Activated T-helper 1 cell treated with anti-CD3 and anti-CD28 coated beads, Interleukin-12 subunit alpha, Interleukin-12 subunit beta, Interleukin-2, Interleukin-4 antibody, amounts not matched to agents 30 ng/mL and 10 ng/mL and 1 ng/mL, durations not matched to agents 14 hours and 24 hours and 36 hours (primary cell): Measurements from ENCODE around the gene IMMP2L. TPM values are rescaled to one million over a fixed set of nuclear protein-coding genes. Genes with fewer than 3 reads are reported as not detected.

Experiments used
- DNase-seq: peaks from one replicate; pipeline ENCODE4 v3.0.0; 2021; ENCODE audit warnings: low spot score
- H3K27ac Mint-ChIP-seq: one replicate; pipeline ENCODE4 v1.8.0; 2021; ENCODE audit warnings: mild to moderate bottlenecking, mixed read lengths
- H3K27me3 Mint-ChIP-seq: one replicate; pipeline ENCODE4 v1.8.0; 2022; ENCODE audit warnings: mild to moderate bottlenecking, moderate library complexity, mixed read lengths; ENCODE audit not compliant: insufficient read depth
- H3K36me3 Mint-ChIP-seq: one replicate; pipeline ENCODE4 v1.8.0; 2021; ENCODE audit warnings: low read depth, mixed read lengths
- H3K4me1 Mint-ChIP-seq: one replicate; pipeline ENCODE4 v1.8.0; 2021; ENCODE audit warnings: low read depth, mixed read lengths
- H3K4me3 Mint-ChIP-seq: one replicate; pipeline ENCODE4 v1.8.0; 2021; ENCODE audit warnings: mild to moderate bottlenecking, moderate library complexity, mixed read lengths
- H3K9me3 Mint-ChIP-seq: one replicate; pipeline ENCODE4 v1.8.0; 2021; ENCODE audit warnings: mixed read lengths
- intact Hi-C: fragments of 100-400 bp; cut with micrococcal nuclease; formaldehyde crosslinking; loops from one replicate; pipeline ENCODE4 v1.15.1; 2024
- total RNA-seq: library from RNA; stranded (reverse); gene quantifications from 2 replicates; pipeline ENCODE4 v1.2.3, GENCODE V29; 2022

The IMMP2L gene
- total RNA-seq, 1 donor from 2014 or later = 11.3 TPM

DNA sequence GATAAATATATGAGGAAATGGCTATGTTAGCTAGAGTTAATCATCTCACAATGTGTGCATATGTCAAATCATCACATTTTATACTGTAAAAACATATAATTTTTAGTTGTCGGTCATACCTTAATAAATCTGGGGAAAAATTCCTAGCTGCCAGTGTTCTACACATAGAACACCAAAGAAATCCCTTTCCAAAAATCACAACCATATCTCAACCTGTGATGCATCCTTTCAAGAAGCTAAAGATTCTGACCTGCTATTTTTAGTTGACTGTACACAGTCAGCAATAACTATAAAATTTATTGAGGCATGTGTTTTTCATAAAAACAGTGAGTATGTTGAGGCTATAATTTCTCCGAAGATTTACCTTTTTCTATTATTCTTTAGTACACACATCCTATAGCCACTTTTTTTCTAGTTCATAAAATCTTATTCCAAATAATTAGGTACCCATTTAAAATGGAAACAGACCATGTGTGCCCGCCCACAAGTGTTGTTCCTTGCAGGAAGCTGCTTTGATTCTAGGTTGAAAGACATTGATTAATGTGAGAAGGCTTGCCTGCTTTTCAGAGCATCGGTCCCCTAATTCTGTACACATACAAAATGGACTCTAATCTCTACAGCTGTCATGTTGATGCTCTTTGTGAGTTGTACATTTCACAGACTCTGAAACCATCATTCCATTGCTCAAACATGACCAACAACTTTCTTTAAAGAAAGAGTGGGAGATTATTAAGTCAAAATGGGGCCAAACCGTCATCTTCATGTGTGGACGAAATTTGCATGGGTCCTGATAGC is 588.9 kb downstream of the IMMP2L start:
- peaks cover 37% of the 10 kb centered on the region for H3K4me1 Mint-ChIP-seq
- no peak overlapping the region for H3K27ac Mint-ChIP-seq
- no peaks in the 10 kb centered on the region for H3K36me3 Mint-ChIP-seq
- no peak for DNase-seq
- intact Hi-C loops = no loop called here
- H3K9me3 Mint-ChIP-seq = peaks cover 5% of the 10 kb centered on the region
- no peaks in the 10 kb centered on the region for H3K27me3 Mint-ChIP-seq
- no peak overlapping the region for H3K4me3 Mint-ChIP-seq

GRCh38 chr7:110964775-110965174 is 597.5 kb downstream of the IMMP2L start:
- DNase-seq = no peak
- intact Hi-C loops = no loop called here
- Mint-ChIP-seq H3K4me3 (no peak overlapping the region), H3K36me3 (no peaks in the 10 kb centered on the region), H3K27me3 (peaks cover 3% of the 10 kb centered on the region), H3K4me1 (no peaks in the 10 kb centered on the region), H3K27ac (no peak overlapping the region), H3K9me3 (no peaks in the 10 kb centered on the region)

DNA sequence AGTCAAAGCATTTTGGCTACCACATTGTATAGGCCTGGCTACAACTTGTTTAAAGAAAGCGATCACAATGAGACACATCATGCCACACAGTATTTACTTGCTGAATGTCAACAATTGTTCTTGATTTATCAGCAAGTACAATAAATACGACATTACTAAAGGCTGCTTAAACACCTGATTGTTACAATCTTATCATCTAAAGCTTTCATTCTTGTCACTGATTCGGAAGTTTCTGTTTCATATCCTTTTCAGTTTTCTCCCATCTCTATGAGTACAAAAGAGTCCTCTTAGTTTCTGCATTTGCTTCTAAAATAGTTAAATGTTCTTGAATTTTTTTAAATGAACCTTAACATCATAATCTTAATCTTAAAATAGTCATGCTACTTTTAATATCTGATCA is 599.5 kb downstream of the IMMP2L start:
- Mint-ChIP-seq H3K4me1 (no peaks in the 10 kb centered on the region), H3K36me3 (peaks cover 4% of the 10 kb centered on the region), H3K27ac (no peak overlapping the region), H3K27me3 (peaks cover 3% of the 10 kb centered on the region), H3K9me3 (peaks cover 12% of the 10 kb centered on the region), H3K4me3 (no peak overlapping the region)
- intact Hi-C loops = no loop called here
- DNase-seq = no peak

DNA sequence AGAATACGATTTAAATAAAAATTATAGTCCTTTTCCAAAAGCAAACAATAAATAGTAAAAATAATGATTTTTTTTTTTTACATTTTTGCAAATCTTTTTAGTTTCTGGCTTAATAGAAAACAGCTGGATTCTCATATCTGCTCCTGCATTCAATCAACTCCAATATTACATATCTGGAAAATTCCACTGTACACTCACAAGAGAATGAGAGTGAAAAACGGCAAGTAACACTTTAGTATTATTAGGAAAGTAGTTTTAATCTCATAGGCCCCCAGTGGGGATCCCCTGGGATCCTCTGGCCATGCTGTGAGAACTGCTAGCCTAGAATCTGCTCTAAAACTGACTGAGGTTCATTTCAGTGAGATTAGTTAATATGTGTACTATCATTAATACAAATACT is 599.9 kb downstream of the IMMP2L start:
- Mint-ChIP-seq H3K27me3 (peaks cover 3% of the 10 kb centered on the region), H3K9me3 (peaks cover 16% of the 10 kb centered on the region)

DNA sequence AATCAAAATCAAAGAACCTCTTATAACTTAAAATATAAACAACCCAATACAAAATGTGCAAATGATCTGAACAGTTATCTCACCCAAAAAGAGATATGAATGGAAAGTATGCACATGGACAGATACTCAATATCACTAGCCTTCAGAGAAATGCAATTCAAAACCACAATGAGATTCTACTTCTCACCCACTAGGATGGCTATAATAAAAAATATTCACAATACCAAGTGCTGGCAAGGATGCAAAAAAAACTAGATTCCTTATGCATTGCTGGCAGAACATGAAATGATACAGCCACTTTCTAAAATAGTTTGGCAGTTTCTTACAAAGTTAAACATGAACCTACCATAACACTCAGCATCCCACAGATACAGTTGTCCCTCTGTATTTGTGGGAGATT is 601.5 kb downstream of the IMMP2L start:
- no peak overlapping the region for H3K27ac Mint-ChIP-seq
- H3K9me3 Mint-ChIP-seq = peaks cover 18% of the 10 kb centered on the region
- intact Hi-C loops = no loop called here
- peaks cover 3% of the 10 kb centered on the region for H3K27me3 Mint-ChIP-seq
- no peaks in the 10 kb centered on the region for H3K4me1 Mint-ChIP-seq
- DNase-seq = no peak
- H3K4me3 Mint-ChIP-seq = no peak overlapping the region
- peaks cover 7% of the 10 kb centered on the region for H3K36me3 Mint-ChIP-seq

More for the DNA sequence above, 599.9 kb downstream of the IMMP2L start:
- intact Hi-C loops = no loop called here
- DNase-seq = no peak
- Mint-ChIP-seq H3K27ac (no peak overlapping the region), H3K36me3 (peaks cover 7% of the 10 kb centered on the region), H3K4me3 (no peak overlapping the region), H3K4me1 (no peaks in the 10 kb centered on the region)

DNA sequence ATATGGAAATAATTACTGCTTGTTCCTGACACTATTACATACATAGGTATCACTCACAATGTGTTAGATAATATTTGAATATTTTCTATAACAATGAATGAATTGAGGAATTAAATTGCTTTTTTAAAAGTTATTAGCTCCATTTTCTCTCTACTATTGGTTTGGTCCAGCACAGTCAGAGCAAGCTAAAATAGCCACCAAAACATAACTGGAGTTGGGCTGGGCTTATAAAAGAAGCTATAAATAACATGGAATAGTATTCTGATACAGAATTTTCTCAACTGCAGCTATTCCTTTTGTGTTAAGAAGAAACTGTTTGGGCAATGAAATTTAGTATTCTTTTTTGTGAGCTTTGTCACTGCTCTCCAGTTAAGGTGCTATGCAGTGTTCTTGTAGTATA is 614.0 kb downstream of the IMMP2L start:
- Mint-ChIP-seq H3K27me3 (no peaks in the 10 kb centered on the region), H3K27ac (no peak overlapping the region), H3K4me1 (peaks cover 15% of the 10 kb centered on the region), H3K9me3 (peaks cover 10% of the 10 kb centered on the region), H3K36me3 (peaks cover 8% of the 10 kb centered on the region), H3K4me3 (no peak overlapping the region)
- intact Hi-C loops = no loop called here
- DNase-seq = no peak

DNA sequence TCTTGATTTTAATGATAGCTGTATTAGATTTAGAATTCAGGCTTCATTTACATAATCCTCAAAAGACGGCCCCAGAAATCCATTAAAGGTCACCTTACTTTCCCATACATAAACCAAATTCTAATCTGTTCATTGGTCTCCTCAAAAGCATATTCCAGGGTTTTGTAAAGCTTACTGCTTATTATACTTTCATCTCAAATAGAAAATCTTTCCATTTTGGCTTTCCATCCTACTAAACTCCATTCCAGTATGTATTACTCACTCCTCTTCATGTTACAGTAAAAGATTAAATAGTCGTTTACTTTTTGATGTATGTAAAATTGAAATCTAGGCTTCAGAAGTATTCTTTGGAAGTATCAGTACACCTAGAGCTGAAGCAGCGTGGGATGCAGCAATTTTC is 614.9 kb downstream of the IMMP2L start:
- DNase-seq = no peak
- H3K27me3 Mint-ChIP-seq = no peaks in the 10 kb centered on the region
- no peak overlapping the region for H3K27ac Mint-ChIP-seq
- peaks cover 5% of the 10 kb centered on the region for H3K9me3 Mint-ChIP-seq
- intact Hi-C loops = no loop called here
- no peak overlapping the region for H3K4me3 Mint-ChIP-seq
- peaks cover 6% of the 10 kb centered on the region for H3K36me3 Mint-ChIP-seq
- peaks cover 15% of the 10 kb centered on the region for H3K4me1 Mint-ChIP-seq

GRCh38 chr7:110944966-110945644 is 617.2 kb downstream of the IMMP2L start:
- H3K27me3 Mint-ChIP-seq = no peaks in the 10 kb centered on the region
- peaks cover 1% of the 10 kb centered on the region for H3K9me3 Mint-ChIP-seq

GRCh38 chr7:110944448-110944847 is 617.8 kb downstream of the IMMP2L start:
- no peak for DNase-seq
- intact Hi-C loops = no loop called here
- H3K4me3 Mint-ChIP-seq = no peak overlapping the region

More at GRCh38 chr7:110944966-110945644, 617.2 kb downstream of the IMMP2L start:
- Mint-ChIP-seq H3K4me3 (no peak overlapping the region), H3K36me3 (peaks cover 6% of the 10 kb centered on the region), H3K4me1 (peaks cover 19% of the 10 kb centered on the region), H3K27ac (no peak overlapping the region)
- intact Hi-C loops = no loop called here
- no peak for DNase-seq

DNA sequence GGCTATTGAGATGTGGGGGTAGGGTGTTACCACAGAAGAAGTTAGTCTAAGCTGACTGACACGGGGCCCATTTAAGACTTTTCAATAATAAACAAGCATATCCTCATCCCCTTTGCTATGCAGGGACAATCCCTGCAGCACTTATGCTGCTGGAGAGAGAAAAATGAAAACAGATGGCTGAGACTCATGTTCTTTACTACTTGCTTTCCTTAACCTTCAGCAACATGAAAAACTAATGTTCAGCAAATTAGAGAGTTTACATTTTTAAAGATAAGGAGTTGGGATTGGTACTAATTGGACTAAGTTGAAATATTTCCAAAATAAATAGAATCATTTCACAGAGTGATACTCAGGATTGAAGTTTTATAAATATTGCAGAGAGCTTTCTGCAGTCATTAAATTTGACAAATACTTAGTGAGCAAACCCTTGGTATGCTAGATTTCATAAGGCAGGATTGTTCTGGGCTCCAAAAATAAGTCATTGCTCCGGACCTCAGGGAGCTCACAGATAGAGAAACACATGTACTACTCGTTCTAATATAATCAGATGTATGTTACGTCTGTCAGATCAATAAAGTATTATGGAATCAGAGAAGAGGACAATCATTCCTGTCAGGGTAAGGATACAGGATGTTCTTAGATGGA is 618.5 kb downstream of the IMMP2L start:
- H3K4me3 Mint-ChIP-seq = no peak overlapping the region
- no peak overlapping the region for H3K27ac Mint-ChIP-seq
- peaks cover 3% of the 10 kb centered on the region for H3K36me3 Mint-ChIP-seq
- H3K9me3 Mint-ChIP-seq = no peaks in the 10 kb centered on the region
- peaks cover 17% of the 10 kb centered on the region for H3K4me1 Mint-ChIP-seq
- intact Hi-C loops = loop anchor here (2.0 kb wide), 1 partner anchor 15 kb away; no protein-coding TSS in a partner anchor
- no peaks in the 10 kb centered on the region for H3K27me3 Mint-ChIP-seq
- no peak for DNase-seq

More at GRCh38 chr7:110944448-110944847, 617.8 kb downstream of the IMMP2L start:
- Mint-ChIP-seq H3K27me3 (no peaks in the 10 kb centered on the region), H3K9me3 (no peaks in the 10 kb centered on the region), H3K27ac (no peak overlapping the region), H3K4me1 (peaks cover 19% of the 10 kb centered on the region), H3K36me3 (peaks cover 6% of the 10 kb centered on the region)

- H3K4me3 Mint-ChIP-seq = no peak overlapping the region
- no peaks in the 10 kb centered on the region for H3K36me3 Mint-ChIP-seq
- intact Hi-C loops = no loop called here
- peaks cover 14% of the 10 kb centered on the region for H3K4me1 Mint-ChIP-seq
- no peak for DNase-seq
- no peaks in the 10 kb centered on the region for H3K27me3 Mint-ChIP-seq
- H3K27ac Mint-ChIP-seq = no peak overlapping the region
- no peaks in the 10 kb centered on the region for H3K9me3 Mint-ChIP-seq
Observed at GRCh38 chr7:110941385-110941784, 620.9 kb downstream of the IMMP2L start.

GRCh38 chr7:110940756-110941155 is 621.5 kb downstream of the IMMP2L start:
- Mint-ChIP-seq H3K27me3 (no peaks in the 10 kb centered on the region), H3K27ac (no peak overlapping the region), H3K4me3 (no peak overlapping the region), H3K4me1 (peaks cover 14% of the 10 kb centered on the region), H3K9me3 (peaks cover 1% of the 10 kb centered on the region), H3K36me3 (peaks cover 2% of the 10 kb centered on the region)
- intact Hi-C loops = no loop called here
- DNase-seq = no peak

DNA sequence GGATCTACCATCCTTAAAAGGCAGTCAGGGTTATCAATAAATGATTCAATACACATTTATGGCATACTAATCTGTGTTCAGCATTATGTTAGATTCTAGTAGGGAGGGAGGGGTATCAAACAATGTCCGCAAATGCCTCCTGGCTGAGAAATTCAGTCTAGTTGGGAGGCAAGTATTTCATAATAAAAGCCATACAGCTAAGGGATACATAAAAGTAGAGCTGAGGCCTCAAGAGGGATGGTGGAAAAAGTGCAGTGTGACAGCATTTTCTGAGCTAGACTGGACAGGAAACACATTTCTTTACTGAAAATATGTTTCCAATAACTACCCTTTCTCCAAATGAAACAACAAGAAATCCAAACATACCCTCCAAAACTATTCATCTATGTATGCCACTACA is 624.1 kb downstream of the IMMP2L start:
- intact Hi-C loops = no loop called here
- H3K4me1 Mint-ChIP-seq = peaks cover 4% of the 10 kb centered on the region
- DNase-seq = no peak
- H3K9me3 Mint-ChIP-seq = peaks cover 20% of the 10 kb centered on the region
- H3K4me3 Mint-ChIP-seq = no peak overlapping the region
- peaks cover 2% of the 10 kb centered on the region for H3K36me3 Mint-ChIP-seq
- no peak overlapping the region for H3K27ac Mint-ChIP-seq
- H3K27me3 Mint-ChIP-seq = no peaks in the 10 kb centered on the region
